SKM-1 (cell line): Measurements from ENCODE around the gene CIZ1.
A peak's percentile ranks its signal among the peaks of the same experiment; 100 is the strongest.

Source experiments
- DNase-seq: peaks from one replicate; lab custom pipeline; 2025; ENCODE audit not compliant: unreplicated experiment; lab: John Stamatoyannopoulos, UW

The CIZ1 gene

DNA sequence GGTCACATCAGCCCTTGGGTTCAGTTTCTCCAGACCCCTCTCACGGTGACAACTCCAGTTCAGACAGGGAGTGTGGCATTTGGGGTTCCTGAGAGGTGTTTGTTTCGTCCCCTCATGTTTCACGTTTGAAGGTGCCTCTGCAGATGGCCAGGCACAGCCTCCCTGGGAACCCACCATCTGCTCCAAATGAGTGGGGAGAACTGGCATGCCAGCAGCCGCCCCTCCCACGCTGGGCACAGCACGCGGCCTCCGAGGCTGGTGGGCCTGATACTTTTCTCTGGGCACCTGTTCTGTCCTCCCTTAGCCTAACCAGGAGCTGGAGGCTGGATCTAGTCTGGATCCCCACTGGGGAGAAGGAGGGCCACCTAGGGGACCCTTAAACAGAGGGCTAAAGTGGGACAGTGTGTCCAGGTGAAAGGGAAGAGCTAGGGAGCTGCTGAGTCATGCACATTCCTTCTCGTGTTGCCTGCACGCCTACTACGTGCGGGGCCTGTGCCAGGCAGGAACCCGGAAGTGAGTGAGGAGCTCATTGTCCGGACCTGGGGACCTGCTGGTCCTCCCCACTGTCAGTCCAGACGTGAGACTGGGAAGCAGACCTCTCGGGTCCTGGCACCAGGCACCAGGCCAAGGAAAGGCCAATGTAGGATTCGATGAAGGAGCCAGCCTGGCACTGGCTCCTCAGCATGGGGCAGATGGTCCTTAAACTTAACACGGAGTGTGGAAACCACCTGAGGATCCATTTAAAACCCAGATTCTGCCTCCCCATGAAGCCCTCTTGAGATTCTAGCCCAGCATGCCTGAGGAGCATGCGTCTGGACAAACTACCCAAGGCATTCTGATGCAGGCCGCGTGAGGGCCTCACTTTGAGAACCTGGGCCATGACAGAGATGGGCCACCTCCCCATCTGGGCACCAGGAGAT is 23.5 kb upstream of the CIZ1 start:
- DNase-seq = no peak

DNA sequence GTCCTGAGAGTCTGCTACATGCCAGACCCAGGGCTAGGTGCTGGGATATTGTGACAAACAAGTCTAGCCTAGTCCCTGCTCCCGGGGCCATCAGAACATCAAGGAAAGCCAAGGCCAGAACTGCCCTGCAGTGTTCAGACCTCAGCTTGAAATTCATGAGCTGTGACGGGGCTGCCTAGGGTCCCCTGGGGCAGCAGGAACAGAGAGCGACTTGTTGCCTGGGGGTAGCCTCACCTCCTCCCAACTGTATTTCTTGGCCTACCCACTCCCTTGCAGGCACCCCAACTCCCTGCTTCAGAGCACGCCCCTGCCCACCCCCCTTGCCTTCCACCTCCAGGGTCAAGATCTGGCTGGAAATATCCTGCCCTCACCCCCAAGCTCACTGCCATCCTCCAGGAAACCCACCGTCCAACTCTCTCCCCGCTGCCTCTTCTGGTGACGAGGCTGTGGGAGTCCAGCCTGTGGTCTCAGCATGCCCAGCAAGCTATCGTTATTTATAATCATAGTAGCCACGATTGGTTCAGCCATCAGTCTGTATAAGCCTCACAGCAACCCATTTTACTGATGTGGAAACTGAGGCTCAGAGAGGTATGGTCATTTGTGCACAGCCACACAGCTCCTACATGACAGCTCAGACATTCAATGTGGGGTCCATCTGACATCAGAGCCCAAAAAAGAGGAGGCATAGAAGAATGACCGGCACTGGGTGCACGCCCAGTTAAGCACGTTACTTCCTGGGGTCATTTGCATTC is 22.6 kb upstream of the CIZ1 start:
- no peak for DNase-seq

DNA sequence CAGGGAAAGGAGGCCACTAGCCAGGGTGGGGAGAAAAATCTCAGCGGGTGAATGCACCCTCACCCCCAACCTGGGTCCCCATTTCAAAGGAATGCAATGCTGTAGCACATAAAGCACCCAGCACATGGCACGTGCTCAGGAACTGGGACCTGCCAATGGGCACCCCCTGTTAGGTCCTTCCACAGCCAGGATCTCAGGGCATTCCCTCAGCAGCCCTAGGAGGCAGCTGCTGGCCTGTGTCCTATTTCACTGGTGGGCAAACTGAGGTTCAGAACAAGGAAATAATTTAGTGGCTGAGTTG is 20.6 kb upstream of the CIZ1 start:
- no peak for DNase-seq

DNA sequence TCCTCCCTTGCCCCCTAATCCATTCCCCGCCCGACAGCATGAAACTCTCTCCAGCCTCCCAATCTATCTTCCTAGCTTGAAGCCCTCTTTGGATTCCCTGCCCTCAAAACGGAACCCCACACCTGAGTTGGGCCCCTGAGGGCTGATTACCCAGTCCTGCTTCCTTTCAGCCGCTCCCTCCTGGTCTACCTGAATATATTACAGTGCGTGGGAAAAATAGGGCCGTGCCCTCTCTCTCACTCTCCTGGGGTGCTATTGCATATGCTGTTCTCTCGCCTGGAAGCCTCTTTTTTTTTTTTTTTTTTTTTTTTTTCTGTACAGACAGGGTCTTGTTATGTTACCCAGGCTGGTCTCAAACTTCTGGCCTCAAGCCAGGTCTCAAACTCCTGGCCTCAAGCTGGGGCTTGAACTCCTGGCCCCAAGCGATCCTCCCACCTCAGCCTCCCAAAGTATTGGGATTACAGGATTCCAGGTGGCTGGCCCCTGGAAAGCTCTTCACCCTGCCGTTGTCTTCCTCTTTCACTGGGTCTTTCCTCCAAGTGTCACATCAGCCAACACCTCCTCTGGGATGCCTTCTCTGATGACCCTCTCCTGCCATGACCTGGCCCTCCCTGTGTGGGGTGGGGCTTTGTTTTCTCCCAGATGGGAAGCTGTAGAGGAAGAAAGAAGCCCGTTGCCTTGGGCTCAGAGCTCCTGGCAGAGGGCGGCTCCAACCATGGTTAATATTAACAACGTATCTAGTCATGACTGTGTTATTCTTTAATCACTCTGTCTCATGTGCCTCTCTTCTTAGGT is 20.0 kb upstream of the CIZ1 start:
- no peak for DNase-seq

DNA sequence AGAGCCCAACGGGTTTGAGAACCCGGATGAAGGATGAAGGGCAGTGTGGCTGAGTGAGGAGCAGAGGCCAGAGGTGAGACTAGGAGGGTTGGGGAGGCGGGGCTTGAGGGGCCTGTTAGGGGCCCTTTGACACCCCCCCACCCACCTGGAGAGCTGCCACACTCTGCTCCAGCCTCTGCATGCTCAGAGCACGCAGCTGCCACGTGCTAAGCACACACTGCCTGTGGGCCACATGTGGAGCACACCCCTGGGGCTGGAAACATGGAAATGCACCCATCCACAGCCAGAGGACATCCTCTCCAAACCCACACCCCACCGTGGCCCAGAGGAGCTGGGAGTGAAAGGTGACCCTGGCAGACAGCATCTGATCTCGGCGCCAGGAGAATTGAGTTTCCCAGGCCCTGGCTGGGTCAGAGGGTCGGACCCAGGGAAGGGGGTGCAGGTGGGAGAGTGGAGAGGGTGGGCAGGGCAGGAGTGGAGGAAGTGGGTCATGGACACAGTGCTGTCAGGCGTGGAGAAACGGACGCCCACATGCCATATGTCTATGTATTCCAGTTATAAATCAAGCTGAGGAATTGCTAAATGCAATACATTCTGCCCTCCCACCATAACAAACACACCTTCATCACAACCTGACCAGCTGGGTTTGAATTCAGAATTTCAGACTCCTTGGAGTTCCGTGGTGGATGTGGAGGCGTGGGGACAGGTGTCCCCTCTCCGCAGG is 17.7 kb upstream of the CIZ1 start:
- DNase-seq = no peak

DNA sequence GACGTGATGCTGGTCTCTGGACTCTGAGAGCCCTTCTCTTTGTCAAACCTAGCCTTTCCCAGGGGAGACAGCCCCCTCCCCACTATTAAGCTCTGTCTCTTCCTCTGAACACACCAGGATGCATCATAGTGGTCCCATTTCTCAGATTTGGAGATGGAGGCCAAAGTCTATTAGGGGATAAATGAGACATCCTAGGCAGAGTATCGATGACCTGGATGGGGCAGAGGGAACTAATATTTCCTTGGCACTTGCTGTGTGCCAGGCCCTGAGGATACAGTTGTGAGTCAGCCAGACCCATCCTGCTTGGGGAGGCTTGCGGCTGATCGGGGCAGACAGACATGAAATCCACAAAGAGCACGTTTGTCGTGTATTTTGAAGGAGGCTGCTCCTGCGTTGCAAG is 17.0 kb upstream of the CIZ1 start:
- no peak for DNase-seq

DNA sequence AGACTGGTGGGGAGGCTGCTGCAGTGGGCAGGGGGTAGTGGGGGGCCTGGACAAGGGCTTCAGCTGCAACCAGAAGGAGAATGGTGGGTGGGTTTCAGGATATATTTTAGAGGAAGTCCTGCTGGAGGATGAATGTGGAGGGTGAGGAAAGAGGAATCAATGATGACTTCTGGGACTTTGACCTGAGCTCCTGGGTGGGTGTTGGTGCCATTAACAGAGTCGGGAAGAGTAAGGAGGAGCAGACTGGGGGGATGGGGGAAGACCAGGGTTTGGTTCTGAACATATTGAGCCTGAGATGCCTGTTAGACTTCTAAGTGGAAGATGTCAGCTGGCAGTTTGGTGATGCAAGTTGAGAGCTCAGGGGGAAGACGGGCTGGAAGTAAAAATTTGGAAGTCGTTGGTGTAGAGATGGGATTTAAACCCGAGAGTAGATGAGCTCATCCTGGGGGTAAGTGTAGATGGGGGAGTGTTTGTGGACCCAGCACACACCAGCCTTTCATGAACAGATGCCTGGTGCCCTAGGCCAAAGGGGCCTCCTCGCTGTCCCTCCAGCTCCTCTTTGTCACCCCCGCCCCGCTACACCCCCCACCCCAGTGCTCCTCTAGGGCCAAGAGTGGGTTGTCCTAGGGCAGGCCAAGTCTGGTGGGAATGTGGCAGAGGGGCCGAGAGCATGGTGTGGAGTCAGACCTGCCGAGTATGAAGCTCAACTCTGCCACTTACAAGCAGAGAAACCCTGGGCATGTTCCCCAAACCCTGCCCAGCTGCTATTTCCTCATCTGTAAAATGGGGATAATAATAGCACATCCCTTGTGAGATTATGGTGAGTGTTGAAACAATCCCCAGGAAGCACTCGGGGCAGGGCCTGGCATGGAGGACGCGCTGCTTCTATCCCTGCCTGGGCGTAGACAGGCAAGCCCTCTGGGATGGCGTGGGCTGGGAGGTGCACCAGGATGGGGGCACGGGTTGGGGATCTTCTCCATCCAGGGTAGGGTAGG is 15.8 kb upstream of the CIZ1 start:
- peak; percentile 22 for DNase-seq

DNA sequence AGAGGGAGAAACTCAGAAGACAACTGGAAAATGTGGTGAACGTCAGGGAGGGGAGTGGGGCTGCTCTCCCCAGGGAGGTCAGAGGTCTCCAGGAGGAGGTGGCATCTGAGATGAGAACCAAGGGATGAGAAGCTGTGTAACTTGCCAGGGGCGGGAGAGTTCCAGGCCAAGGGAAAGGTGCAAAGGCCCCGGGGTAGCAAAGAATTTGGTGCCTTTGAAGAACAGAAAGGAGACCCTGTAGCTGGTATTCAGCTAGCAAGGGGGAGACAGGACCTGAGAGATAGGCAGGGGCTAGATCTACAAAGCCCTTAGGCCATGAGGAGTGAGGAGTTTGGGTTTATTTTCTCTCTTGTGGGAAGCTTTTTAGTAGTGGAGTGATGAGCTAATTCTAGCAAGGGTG is 15.1 kb upstream of the CIZ1 start:
- DNase-seq = no peak

DNA sequence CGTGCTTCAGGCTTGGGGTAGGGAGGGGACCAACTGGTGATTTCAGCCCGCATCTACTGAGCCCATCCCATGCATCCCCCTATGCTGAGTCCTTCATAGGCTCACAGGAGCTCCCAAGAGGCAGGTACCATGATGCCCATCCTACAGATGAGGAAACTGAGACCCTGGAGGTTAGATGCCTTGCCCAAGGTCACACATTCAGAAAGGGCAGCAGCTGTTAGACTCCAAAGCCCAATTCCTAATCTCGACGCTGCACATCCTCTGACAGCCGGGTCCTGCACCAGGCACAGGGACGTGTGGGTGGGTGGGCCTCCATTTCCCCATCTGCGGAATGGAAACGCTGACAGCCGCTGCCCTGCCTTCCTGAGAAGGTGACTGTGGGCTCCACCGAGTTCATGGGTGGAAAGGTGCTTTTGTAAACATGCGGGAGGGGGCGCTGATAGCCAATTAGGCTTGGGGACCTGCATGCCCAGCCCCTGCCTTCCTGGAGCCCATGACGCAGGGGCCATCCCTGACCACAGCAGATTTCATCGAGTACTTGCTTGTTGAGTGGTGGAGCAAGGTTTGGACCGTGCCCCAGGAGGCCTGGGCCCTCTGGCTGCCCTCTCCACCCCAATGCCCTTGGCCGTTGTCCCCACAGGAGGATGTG is 14.0 kb upstream of the CIZ1 start:
- no peak for DNase-seq

DNA sequence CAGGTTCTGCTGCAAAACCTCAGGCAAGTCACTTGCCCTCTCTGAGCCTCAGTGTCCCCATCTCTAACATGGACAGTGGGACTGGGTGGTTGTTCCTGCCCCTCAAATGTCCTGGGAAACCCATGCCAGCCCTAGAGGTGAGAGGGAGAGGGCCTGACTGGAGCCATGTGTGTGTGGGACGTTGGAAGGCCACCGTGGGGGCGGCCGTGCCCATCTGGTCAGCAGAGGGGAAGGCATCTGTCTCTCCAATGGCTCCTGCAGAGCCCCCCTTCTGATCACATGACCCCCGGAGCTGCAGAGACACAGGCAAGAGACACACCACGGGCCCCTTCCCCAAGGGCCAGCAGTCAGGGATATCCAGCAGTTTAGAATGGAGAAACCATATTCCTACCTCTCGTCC is 13.5 kb upstream of the CIZ1 start:
- DNase-seq = no peak

DNA sequence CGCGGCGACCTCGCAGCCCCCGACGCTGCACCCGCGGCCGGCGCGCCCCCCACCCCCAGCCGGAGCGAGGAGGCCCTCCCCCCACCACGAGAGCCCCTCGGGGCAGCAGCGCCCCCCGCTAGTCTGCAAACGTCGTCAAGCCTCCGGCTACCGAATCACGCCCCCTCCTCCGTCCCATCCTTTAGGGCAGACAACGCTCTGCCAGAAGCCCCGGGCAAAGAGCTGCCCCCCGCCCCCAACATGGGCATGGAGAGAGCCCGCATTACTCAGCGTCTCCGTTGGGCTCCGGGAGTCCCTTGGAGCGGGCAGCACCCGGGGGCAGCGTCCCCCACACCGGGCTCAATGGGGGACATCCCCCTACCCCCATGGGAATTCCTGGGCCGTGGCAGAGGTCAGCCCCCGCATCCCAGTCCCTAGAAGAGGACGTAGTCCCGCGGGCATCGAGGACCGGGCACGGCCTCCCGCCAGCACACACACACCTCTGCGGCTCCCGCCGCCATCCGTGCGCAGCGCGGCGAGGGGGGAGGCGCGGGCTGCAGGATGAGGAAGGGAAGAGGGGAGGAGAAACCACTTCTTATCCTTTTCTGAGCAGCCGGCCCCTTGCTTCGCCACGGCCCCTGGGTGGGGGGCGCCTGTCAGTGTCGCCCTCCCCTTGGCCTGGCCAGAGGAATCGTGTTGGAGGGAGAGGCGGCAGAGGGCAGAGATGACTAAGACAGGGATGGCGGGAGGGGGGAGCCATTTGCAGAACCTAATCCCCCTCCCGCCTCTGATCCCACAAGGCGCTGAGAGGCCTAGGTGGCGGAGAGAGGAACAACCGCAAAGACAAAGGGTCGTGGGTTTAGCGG is 12.6 kb upstream of the CIZ1 start:
- peak; percentile 72 for DNase-seq

DNA sequence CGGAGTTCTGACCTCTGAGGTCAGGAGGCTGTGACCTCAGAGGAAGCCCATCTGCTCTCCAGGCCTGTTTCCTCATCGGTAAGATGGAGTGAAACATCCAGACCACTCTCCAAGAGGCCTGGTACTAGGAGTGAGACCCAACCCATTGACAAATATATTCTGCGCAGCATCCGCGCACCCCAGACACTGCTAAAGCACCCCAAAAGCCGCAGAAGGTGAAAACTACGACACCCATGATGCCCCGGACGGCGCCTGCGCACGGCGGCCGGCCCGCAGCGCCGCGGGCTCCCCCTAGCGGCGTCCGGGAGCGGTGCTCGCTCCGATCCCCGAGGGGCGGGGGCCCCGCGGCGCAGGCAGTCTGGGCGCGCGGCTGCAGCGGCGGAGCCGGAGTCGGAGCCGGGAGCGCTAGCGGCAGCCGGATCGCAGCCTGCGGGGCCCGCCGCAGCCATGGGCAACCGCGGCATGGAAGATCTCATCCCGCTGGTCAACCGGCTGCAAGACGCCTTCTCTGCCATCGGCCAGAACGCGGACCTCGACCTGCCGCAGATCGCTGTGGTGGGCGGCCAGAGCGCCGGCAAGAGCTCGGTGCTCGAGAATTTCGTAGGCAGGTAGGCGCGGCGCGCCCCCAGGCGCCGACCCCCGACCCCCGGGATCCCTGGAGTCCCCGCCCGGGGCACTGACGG is 11.8 kb upstream of the CIZ1 start, which contains the start of gene DNM1:
Gene DNM1 (plus strand): TSS at position 356 of the 683 bp plus-strand sequence. CDS start 92 bp downstream, at position 448.
- DNase-seq = peak; percentile 35

DNA sequence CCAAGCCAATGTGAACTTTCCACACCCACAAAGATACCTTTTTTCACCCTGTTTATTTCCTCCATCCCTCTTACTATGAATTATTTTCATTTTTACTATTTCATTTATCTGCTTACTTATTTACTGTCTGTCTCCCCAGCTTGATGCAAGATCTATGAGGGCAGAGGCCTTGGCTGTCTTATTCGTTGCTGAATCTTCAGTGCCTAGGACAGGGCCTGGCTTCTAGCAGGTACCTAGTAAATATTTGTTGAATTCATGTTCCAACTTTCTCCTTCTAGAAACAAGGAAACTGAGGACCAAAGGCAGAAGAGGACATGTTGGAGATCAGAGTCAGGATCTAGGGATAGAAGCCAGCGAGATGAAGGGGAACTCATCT is 11.3 kb upstream of the CIZ1 start:
- no peak for DNase-seq

DNA sequence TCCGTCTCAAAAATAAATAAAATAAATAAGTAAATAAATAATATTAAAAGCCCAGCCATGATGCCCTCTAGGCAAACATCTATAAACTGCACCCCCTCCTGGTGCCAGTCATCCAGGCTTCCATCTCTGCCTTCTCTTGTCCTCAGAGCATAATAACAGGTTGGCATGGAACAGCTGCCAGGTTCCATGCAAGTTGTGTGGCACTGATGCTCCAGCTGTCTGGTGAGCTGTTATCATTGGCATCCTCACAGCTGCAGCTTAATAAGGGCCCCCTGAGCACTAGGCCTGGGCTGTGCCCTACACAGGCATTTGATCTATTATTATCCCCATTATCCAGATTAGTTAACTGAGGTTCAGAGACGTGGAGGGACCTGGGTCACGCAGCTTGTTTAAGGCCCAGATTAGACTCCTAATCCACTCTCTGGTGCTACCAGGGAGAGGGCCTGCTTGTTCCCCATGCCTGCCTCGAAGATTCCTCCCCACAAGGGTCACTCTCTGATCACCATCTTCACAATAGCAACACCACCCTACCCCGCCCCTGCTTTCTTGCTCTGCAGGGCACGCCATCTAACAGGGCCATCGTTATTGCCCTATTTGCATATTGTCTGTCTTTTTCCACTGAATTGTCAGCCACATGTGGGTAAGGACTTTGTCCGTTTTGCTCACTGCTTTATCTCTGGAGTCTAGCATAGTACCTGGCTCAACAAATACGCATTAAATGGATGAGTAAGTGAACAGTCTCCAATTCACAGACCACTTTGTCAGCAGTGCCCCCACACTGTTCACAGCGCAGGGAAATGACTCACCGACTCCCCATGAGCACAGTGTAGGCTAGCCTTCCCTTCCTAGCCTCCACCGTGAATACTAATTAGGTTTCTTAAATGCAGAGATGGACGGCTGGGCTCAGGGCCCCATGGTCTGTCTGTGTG is 10.3 kb upstream of the CIZ1 start:
- no peak for DNase-seq

DNA sequence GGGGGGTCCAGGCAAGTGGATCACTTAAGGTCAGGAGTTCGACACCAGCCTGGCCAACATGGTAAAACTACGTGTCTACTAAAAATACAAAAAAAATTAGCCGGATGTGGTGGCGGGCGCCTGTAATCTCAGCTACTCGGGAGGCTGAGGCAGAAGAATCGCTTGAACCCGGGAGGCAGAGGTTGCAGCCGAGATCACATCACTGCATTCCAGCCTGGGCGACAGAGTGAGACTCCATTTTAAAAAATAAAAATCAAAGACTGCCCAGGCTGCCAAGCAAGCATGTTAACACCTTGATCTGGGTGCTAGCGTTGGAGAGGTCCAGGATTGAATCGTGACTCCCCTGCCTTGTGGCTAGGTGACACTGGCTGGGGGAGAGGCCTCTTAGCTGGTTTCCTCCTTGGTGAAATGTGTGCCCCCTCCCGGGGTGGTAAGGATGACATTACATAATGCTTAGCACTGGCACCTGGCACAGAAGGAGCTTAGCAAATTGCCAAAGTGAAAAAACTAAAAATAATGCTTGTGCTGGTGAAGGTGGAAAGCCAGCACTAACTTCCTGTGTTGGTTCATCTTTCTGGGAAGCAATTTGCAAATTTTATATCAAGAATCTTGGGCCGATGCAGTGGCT is 2.2 kb upstream of the CIZ1 start:
- no peak for DNase-seq
